ENCODE data around the gene KIAA1614. TPM values are rescaled to one million over a fixed set of nuclear protein-coding genes. Genes with fewer than 3 reads are reported as not detected.
"Not testable (repeated sequence)": the region's sequence is repeated elsewhere in the genome, so short reads cannot be mapped to it uniquely, and the experiment has no call there.

KIAA1614 gene
- total and polyA plus RNA-seq, 5 donors from 2014 or later, result 0.02 to 0.20 (median 0.05) TPM; not detected in 2

- Mint-ChIP-seq H3K36me3 (peaks cover 13% of the 10 kb centered on the region), H3K4me1 (peaks cover 0 to 11% (median 0%) of the 10 kb centered on the region in 4 donors), H3K27ac (peak overlapping the region in 1 of 3 donors; percentile 68), H3K4me3 (peak overlapping the region; percentile 76 to 86 (median 81)), H3K9me3 (peaks cover 0 to 2% (median 0%) of the 10 kb centered on the region in 7 donors), H3K27me3 (no peaks in the 10 kb centered on the region)
- no peak overlapping the region for H3K4me3 ChIP-seq (ENCODE audit: low read depth, low read length)
- H3K9me3 ChIP-seq (ENCODE audit: control insufficient read depth in 2 of 2, low read length in 2 of 2), result no peaks in the 10 kb centered on the region
- H3K27me3 ChIP-seq (ENCODE audit: control insufficient read depth, insufficient read depth, low read length), result no peaks in the 10 kb centered on the region
- peak in 1 of 3 donors; percentile 25 for DNase-seq
- H3K27ac ChIP-seq (ENCODE audit: insufficient read depth, low read length, poor library complexity, severe bottlenecking), result no peak overlapping the region
- ATAC-seq (ENCODE audit: low read depth in 2 of 2), result peak in 1 of 2 donors; percentile 23
- no peaks in the 10 kb centered on the region for H3K36me3 ChIP-seq (ENCODE audit: control insufficient read depth, insufficient read depth, low read length)
- peaks cover 6% of the 10 kb centered on the region for H3K4me1 ChIP-seq (ENCODE audit: control insufficient read depth, insufficient read depth, low read length, poor library complexity, severe bottlenecking)
Observed at GRCh38 chr1:180953291-180954004, 40.8 kb downstream of the KIAA1614 start.

DNA sequence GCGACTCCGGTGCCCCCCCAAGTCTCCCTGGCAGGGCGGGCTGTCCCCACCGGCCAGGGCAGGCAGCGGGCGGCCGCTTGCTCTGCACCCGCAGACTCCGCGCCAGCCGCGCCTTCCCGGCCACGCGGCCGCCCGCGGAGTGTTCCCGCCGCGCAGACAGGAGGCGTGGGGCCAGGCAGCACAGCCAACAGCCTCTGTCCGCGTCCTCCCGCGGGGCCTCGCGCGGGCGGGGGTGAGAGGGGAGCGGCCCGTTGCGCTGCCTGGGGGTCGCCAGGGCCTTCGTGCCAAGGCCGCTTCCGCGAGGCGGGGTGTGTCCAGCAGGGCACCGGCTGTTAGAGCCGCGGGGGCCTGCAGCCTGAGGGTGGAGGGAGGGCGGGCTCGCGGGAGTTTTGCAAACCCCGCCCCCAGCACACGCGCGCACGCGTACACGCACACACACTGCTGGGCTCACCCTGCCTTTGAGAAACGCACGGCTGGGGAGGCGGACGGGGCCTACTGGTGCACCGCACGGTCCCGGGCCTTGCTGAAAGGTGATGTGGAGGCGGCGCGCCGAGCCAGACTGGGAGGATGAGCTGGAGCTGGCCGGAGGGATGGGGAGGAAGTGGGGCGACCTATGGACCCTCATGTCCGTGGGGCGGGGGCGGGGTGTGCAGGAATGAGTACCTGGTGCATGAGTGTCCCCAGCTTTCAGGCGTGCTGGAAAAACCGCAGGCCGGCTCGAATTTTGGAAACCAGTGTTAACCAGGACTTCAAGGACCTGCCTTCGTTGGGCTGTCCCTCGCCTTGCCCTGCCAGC, 41.5 kb downstream of the KIAA1614 start:
- Mint-ChIP-seq H3K4me1 (peaks cover 0 to 8% (median 0%) of the 10 kb centered on the region in 4 donors), H3K4me3 (peak overlapping the region; percentile 16 to 84 (median 78)), H3K27ac (peak overlapping the region in 1 of 3 donors; percentile 20), H3K9me3 (no peaks in the 10 kb centered on the region), H3K36me3 (peaks cover 13% of the 10 kb centered on the region), H3K27me3 (no peaks in the 10 kb centered on the region)
- Histone ChIP-seq H3K27ac (ENCODE audit: insufficient read depth, low read length, poor library complexity, severe bottlenecking) (no peak overlapping the region), H3K27me3 (ENCODE audit: control insufficient read depth, insufficient read depth, low read length) (no peaks in the 10 kb centered on the region), H3K9me3 (ENCODE audit: control insufficient read depth in 2 of 2, low read length in 2 of 2) (no peaks in the 10 kb centered on the region), H3K36me3 (ENCODE audit: control insufficient read depth, insufficient read depth, low read length) (no peaks in the 10 kb centered on the region), H3K4me3 (ENCODE audit: low read depth, low read length) (peak overlapping the region; percentile 18), H3K4me1 (ENCODE audit: control insufficient read depth, insufficient read depth, low read length, poor library complexity, severe bottlenecking) (peaks cover 6% of the 10 kb centered on the region)
- ATAC-seq (ENCODE audit: low read depth in 2 of 2) (peak; percentile 84 to 86), DNase-seq (peak; percentile 64 to 84 (median 69))

GRCh38 chr1:180954801-180955165, 42.1 kb downstream of the KIAA1614 start:
- Histone ChIP-seq H3K27ac (ENCODE audit: insufficient read depth, low read length, poor library complexity, severe bottlenecking) (no peak overlapping the region), H3K4me1 (ENCODE audit: control insufficient read depth, insufficient read depth, low read length, poor library complexity, severe bottlenecking) (peaks cover 6% of the 10 kb centered on the region), H3K4me3 (ENCODE audit: low read depth, low read length) (peak overlapping the region; percentile 18), H3K36me3 (ENCODE audit: control insufficient read depth, insufficient read depth, low read length) (no peaks in the 10 kb centered on the region), H3K9me3 (ENCODE audit: control insufficient read depth in 2 of 2, low read length in 2 of 2) (no peaks in the 10 kb centered on the region), H3K27me3 (ENCODE audit: control insufficient read depth, insufficient read depth, low read length) (no peaks in the 10 kb centered on the region)
- ATAC-seq (ENCODE audit: low read depth in 2 of 2) (no peak), DNase-seq (no peak)
- peak overlapping the region; percentile 16 to 85 (median 80) for H3K4me3 Mint-ChIP-seq
- no peaks in the 10 kb centered on the region for H3K9me3 Mint-ChIP-seq
- no peaks in the 10 kb centered on the region for H3K27me3 Mint-ChIP-seq
- peaks cover 12% of the 10 kb centered on the region for H3K36me3 Mint-ChIP-seq
- H3K4me1 Mint-ChIP-seq, result peaks cover 0 to 8% (median 0%) of the 10 kb centered on the region in 4 donors
- H3K27ac Mint-ChIP-seq, result peak overlapping the region in 1 of 3 donors; percentile 20

GRCh38 chr1:180956028-180956640, 43.4 kb downstream of the KIAA1614 start:
- no peaks in the 10 kb centered on the region for H3K36me3 ChIP-seq (ENCODE audit: control insufficient read depth, insufficient read depth, low read length)
- DNase-seq (no peak), ATAC-seq (ENCODE audit: low read depth in 2 of 2) (no peak)
- peaks cover 0 to 10% (median 0%) of the 10 kb centered on the region in 4 donors for H3K4me1 Mint-ChIP-seq
- H3K9me3 ChIP-seq (ENCODE audit: control insufficient read depth in 2 of 2, low read length in 2 of 2), result no peaks in the 10 kb centered on the region
- no peak overlapping the region for H3K27ac ChIP-seq (ENCODE audit: insufficient read depth, low read length, poor library complexity, severe bottlenecking)
- H3K27me3 Mint-ChIP-seq, result no peaks in the 10 kb centered on the region
- H3K4me3 ChIP-seq (ENCODE audit: low read depth, low read length), result no peak overlapping the region
- H3K36me3 Mint-ChIP-seq, result peaks cover 20% of the 10 kb centered on the region
- H3K27me3 ChIP-seq (ENCODE audit: control insufficient read depth, insufficient read depth, low read length), result no peaks in the 10 kb centered on the region
- H3K27ac Mint-ChIP-seq, result no peak overlapping the region
- peak overlapping the region in 2 of 4 donors; percentile 16 to 77 for H3K4me3 Mint-ChIP-seq
- H3K9me3 Mint-ChIP-seq, result no peaks in the 10 kb centered on the region
- H3K4me1 ChIP-seq (ENCODE audit: control insufficient read depth, insufficient read depth, low read length, poor library complexity, severe bottlenecking), result peaks cover 6% of the 10 kb centered on the region

GRCh38 chr1:180959620-180960019, 46.9 kb downstream of the KIAA1614 start:
- H3K4me3 Mint-ChIP-seq; H3K9me3 ChIP-seq (ENCODE audit: control insufficient read depth in 2 of 2, low read length in 2 of 2); DNase-seq; H3K27me3 ChIP-seq (ENCODE audit: control insufficient read depth, insufficient read depth, low read length); H3K9me3 Mint-ChIP-seq; H3K4me3 ChIP-seq (ENCODE audit: low read depth, low read length); H3K27ac ChIP-seq (ENCODE audit: insufficient read depth, low read length, poor library complexity, severe bottlenecking); H3K27ac Mint-ChIP-seq; H3K36me3 ChIP-seq (ENCODE audit: control insufficient read depth, insufficient read depth, low read length); H3K27me3 Mint-ChIP-seq; ATAC-seq (ENCODE audit: low read depth in 2 of 2); H3K4me1 Mint-ChIP-seq; H3K4me1 ChIP-seq (ENCODE audit: control insufficient read depth, insufficient read depth, low read length, poor library complexity, severe bottlenecking): not testable (repeated sequence)
- H3K36me3 Mint-ChIP-seq, result peaks cover 23% of the 10 kb centered on the region

GRCh38 chr1:180961622-180962021, 48.9 kb downstream of the KIAA1614 start:
- H3K27ac ChIP-seq (ENCODE audit: insufficient read depth, low read length, poor library complexity, severe bottlenecking), result no peak overlapping the region
- ATAC-seq (ENCODE audit: low read depth in 2 of 2) (no peak), DNase-seq (no peak)
- H3K36me3 ChIP-seq (ENCODE audit: control insufficient read depth, insufficient read depth, low read length), result peaks cover 5% of the 10 kb centered on the region
- peaks cover 24% of the 10 kb centered on the region for H3K36me3 Mint-ChIP-seq
- H3K4me3 Mint-ChIP-seq, result no peak overlapping the region
- no peaks in the 10 kb centered on the region for H3K27me3 ChIP-seq (ENCODE audit: control insufficient read depth, insufficient read depth, low read length)
- H3K4me1 ChIP-seq (ENCODE audit: control insufficient read depth, insufficient read depth, low read length, poor library complexity, severe bottlenecking), result no peaks in the 10 kb centered on the region
- H3K27ac Mint-ChIP-seq, result no peak overlapping the region
- no peak overlapping the region for H3K4me3 ChIP-seq (ENCODE audit: low read depth, low read length)
- H3K9me3 Mint-ChIP-seq, result no peaks in the 10 kb centered on the region
- H3K27me3 Mint-ChIP-seq, result no peaks in the 10 kb centered on the region
- H3K4me1 Mint-ChIP-seq, result peaks cover 2 to 11% (median 6%) of the 10 kb centered on the region in 4 donors
- H3K9me3 ChIP-seq (ENCODE audit: control insufficient read depth in 2 of 2, low read length in 2 of 2), result no peaks in the 10 kb centered on the region

- no peaks in the 10 kb centered on the region for H3K4me1 ChIP-seq (ENCODE audit: control insufficient read depth, insufficient read depth, low read length, poor library complexity, severe bottlenecking)
- H3K27ac ChIP-seq (ENCODE audit: insufficient read depth, low read length, poor library complexity, severe bottlenecking), result no peak overlapping the region
- H3K36me3 Mint-ChIP-seq, result peaks cover 29% of the 10 kb centered on the region
- ATAC-seq (ENCODE audit: low read depth in 2 of 2) (no peak), DNase-seq (no peak)
- no peaks in the 10 kb centered on the region for H3K9me3 Mint-ChIP-seq
- no peak overlapping the region for H3K4me3 Mint-ChIP-seq
- no peak overlapping the region for H3K4me3 ChIP-seq (ENCODE audit: low read depth, low read length)
- H3K36me3 ChIP-seq (ENCODE audit: control insufficient read depth, insufficient read depth, low read length), result peaks cover 10% of the 10 kb centered on the region
- no peaks in the 10 kb centered on the region for H3K27me3 Mint-ChIP-seq
- no peak overlapping the region for H3K27ac Mint-ChIP-seq
- H3K27me3 ChIP-seq (ENCODE audit: control insufficient read depth, insufficient read depth, low read length), result no peaks in the 10 kb centered on the region
- peaks cover 5 to 12% (median 6%) of the 10 kb centered on the region in 4 donors for H3K4me1 Mint-ChIP-seq
- no peaks in the 10 kb centered on the region for H3K9me3 ChIP-seq (ENCODE audit: control insufficient read depth in 2 of 2, low read length in 2 of 2)
Observed at GRCh38 chr1:180962178-180962577, 49.5 kb downstream of the KIAA1614 start.

Measured in CD4-positive, CD25-positive, alpha-beta regulatory T cell (primary cell).